Keratinocyte (primary cell): ENCODE data around the gene GRB2. TPM values are rescaled to one million over a fixed set of nuclear protein-coding genes. Genes with fewer than 3 reads are reported as not detected.
"Not testable (repeated sequence)": the region's sequence is repeated elsewhere in the genome, so short reads cannot be mapped to it uniquely, and the experiment has no call there.

Source experiments
- DNase-seq: peaks from one replicate; pipeline ENCODE4 v3.0.0-alpha.2; 2011; ENCODE audit warnings: low read depth, missing footprints, low spot score
- FAIRE-seq: peaks from 2 replicates; lab custom pipeline; 2011; peaks lifted over from hg19 to GRCh38; lab: Jason Lieb, UNC
- H2AFZ ChIP-seq: 2 replicates; pipeline ENCODE4 v1.6.0; 2012; ENCODE audit warnings: low read length, control low read depth, inconsistent platforms; ENCODE audit not compliant: control insufficient read depth
- H3K27ac ChIP-seq: 2 replicates; pipeline ENCODE4 v1.5.1; 2011; ENCODE audit warnings: low read length; ENCODE audit not compliant: control insufficient read depth, insufficient read depth
- H3K27me3 ChIP-seq: 3 replicates; pipeline ENCODE4 v1.6.0; 2011; ENCODE audit warnings: low read length; ENCODE audit not compliant: control insufficient read depth, insufficient read depth; ENCODE audit errors: extremely low read depth
- H3K36me3 ChIP-seq, 2 experiments: 2 replicates in 1 of 2; 3 replicates in 1 of 2; pipeline ENCODE4 v1.5.1; 2011; ENCODE audit warnings: low read length in 2 of 2, mild to moderate bottlenecking in 1 of 2; ENCODE audit not compliant: control insufficient read depth in 2 of 2, insufficient read depth in 2 of 2; ENCODE audit errors: extremely low read depth in 1 of 2
- H3K4me1 ChIP-seq: 3 replicates; pipeline ENCODE4 v1.5.1; 2011; ENCODE audit warnings: low read length; ENCODE audit not compliant: control insufficient read depth, insufficient read depth; ENCODE audit errors: extremely low read depth
- H3K4me2 ChIP-seq: 3 replicates; pipeline ENCODE4 v1.6.0; 2011; ENCODE audit warnings: low read depth, low read length; ENCODE audit not compliant: control insufficient read depth, insufficient read depth; ENCODE audit errors: extremely low read depth
- H3K4me3 ChIP-seq, 3 experiments: fragments of 200-600 bp in 1 of 3; sonication (generic) in 1 of 3; 2 replicates in 2 of 3; 3 replicates in 1 of 3; pipeline ENCODE4 v1.5.1; 2011 to 2016; ENCODE audit warnings: low read length in 3 of 3, mild to moderate bottlenecking in 3 of 3, control low read depth in 2 of 3, inconsistent platforms in 1 of 3, low read depth in 1 of 3, mixed read lengths in 1 of 3, mixed run types in 1 of 3, moderate library complexity in 1 of 3; ENCODE audit not compliant: control insufficient read depth in 2 of 3, insufficient read depth in 2 of 3; ENCODE audit errors: extremely low read depth in 1 of 3
- H3K79me2 ChIP-seq: 2 replicates; pipeline ENCODE4 v1.6.0; 2012; ENCODE audit warnings: low read length; ENCODE audit not compliant: control insufficient read depth, insufficient read depth
- H3K9ac ChIP-seq: 3 replicates; pipeline ENCODE4 v1.6.0; 2011; ENCODE audit warnings: low read length; ENCODE audit not compliant: control insufficient read depth, insufficient read depth; ENCODE audit errors: extremely low read depth
- H3K9me1 ChIP-seq: 3 replicates; pipeline ENCODE4 v1.6.0; 2011; ENCODE audit warnings: low read length; ENCODE audit not compliant: control insufficient read depth, insufficient read depth; ENCODE audit errors: extremely low read depth
- H3K9me3 ChIP-seq: 2 replicates; pipeline ENCODE4 v1.5.1; 2012; ENCODE audit warnings: low read depth, low read length; ENCODE audit not compliant: control insufficient read depth
- H4K20me1 ChIP-seq: 3 replicates; pipeline ENCODE4 v1.6.0; 2011; ENCODE audit warnings: low read length; ENCODE audit not compliant: control insufficient read depth, insufficient read depth; ENCODE audit errors: extremely low read depth
- CTCF ChIP-seq, 3 experiments: IDR thresholded peaks in 1 of 3; conservative IDR thresholded peaks in 1 of 3; optimal IDR thresholded peaks in 1 of 3; 2 replicates in 2 of 3; 3 replicates in 1 of 3; pipeline versions ENCODE3 to v1.5.1; 2011; ENCODE audit warnings: low read length in 3 of 3, mild to moderate bottlenecking in 3 of 3, moderate library complexity in 2 of 3, control low read depth in 1 of 3, inconsistent platforms in 1 of 3; ENCODE audit not compliant: insufficient read depth in 2 of 3; ENCODE audit errors: extremely low read depth in 1 of 3
- EZH2 ChIP-seq: IDR thresholded peaks from one replicate; pipeline ENCODE4 v1.6.1; 2012; ENCODE audit warnings: inconsistent platforms, mild to moderate bottlenecking, low read length, moderate library complexity
- dilution Hi-C: fragments of 300-500 bp; cut with MboI; formaldehyde crosslinking; loops from one replicate; pipeline ENCODE4 v1.7.0; 2020; ENCODE audit warnings: low sequenced_read_pairs; ENCODE audit not compliant: extremely low pct_ligation_motif_present
- polyA plus RNA-seq, 5 experiments: library from polyadenylated mRNA; depleted of rRNA in 3 of 5; stranded (reverse) in 3 of 5; stranded (forward) in 1 of 5; unstranded in 1 of 5; fragments of >200 nt; gene quantifications; 1 replicate in 1 of 5; 2 replicates in 3 of 5; 3 replicates in 1 of 5; pipeline versions ENCODE4 v1.2.1 to v1.2.3, GENCODE V29; 2011 to 2012; ENCODE audit warnings: missing spikeins in 2 of 5, low read depth in 1 of 5, low replicate concordance in 1 of 5

The GRB2 gene
- polyA plus RNA-seq, 1 donor (not counting 4 experiments of a cell fraction or from before 2014, with no cell fraction given) = 62.0 TPM

GRCh38 chr17:75349589-75349988 is 55.9 kb downstream of the GRB2 start:
- dilution Hi-C loops = no loop called here
- Histone ChIP-seq H3K4me3 (no peak overlapping the region), H3K27me3 (no peaks in the 10 kb centered on the region), H3K79me2 (peaks cover 67% of the 10 kb centered on the region), H3K4me1 (peaks cover 13% of the 10 kb centered on the region), H4K20me1 (peaks cover 8% of the 10 kb centered on the region), H3K9me1 (no peaks in the 10 kb centered on the region), H3K9ac (no peak overlapping the region), H3K27ac (no peak overlapping the region), H2AFZ (no peak overlapping the region), H3K36me3 (peaks cover 0 to 1% of the 10 kb centered on the region in 2 experiments), H3K4me2 (no peak overlapping the region), H3K9me3 (no peaks in the 10 kb centered on the region)
- DNase-seq = no peak
- no peak for TF ChIP-seq EZH2
- no peak for TF ChIP-seq CTCF (optimal IDR thresholded peaks at IDR 0.05 in 1 of 3, IDR thresholded peaks at IDR 0.05 in 1 of 3, conservative IDR thresholded peaks at IDR 0.05 in 1 of 3; ENCODE audit: extremely low read depth in 1 of 3, insufficient read depth in 2 of 3, low read length in 3 of 3)
- FAIRE-seq = no peak

GRCh38 chr17:75348386-75349012 is 57.0 kb downstream of the GRB2 start:
- no peak for TF ChIP-seq EZH2
- H3K9me1 ChIP-seq = no peaks in the 10 kb centered on the region
- DNase-seq (no peak), FAIRE-seq (no peak)
- peaks cover 8% of the 10 kb centered on the region for H4K20me1 ChIP-seq
- H3K27me3 ChIP-seq = no peaks in the 10 kb centered on the region
- H3K36me3 ChIP-seq = peaks cover 0 to 1% of the 10 kb centered on the region in 2 experiments
- dilution Hi-C loops = no loop called here
- H3K4me3 ChIP-seq = no peak overlapping the region
- peaks cover 65% of the 10 kb centered on the region for H3K79me2 ChIP-seq
- H3K9me3 ChIP-seq = no peaks in the 10 kb centered on the region
- H3K27ac ChIP-seq = no peak overlapping the region
- no peak overlapping the region for H3K9ac ChIP-seq
- no peak overlapping the region for H3K4me2 ChIP-seq
- peaks cover 13% of the 10 kb centered on the region for H3K4me1 ChIP-seq
- no peak overlapping the region for H2AFZ ChIP-seq

- H3K9me3 ChIP-seq = no peaks in the 10 kb centered on the region
- peaks cover 67% of the 10 kb centered on the region for H3K79me2 ChIP-seq
- no peak for DNase-seq
- no peak for FAIRE-seq
- no peak overlapping the region for H3K9ac ChIP-seq
- peaks cover 8% of the 10 kb centered on the region for H4K20me1 ChIP-seq
- peaks cover 2% of the 10 kb centered on the region for H3K4me1 ChIP-seq
- H3K4me3 ChIP-seq = no peak overlapping the region
- no peak overlapping the region for H3K4me2 ChIP-seq
- no peaks in the 10 kb centered on the region for H3K27me3 ChIP-seq
- no peak overlapping the region for H3K27ac ChIP-seq
- H2AFZ ChIP-seq = no peak overlapping the region
- dilution Hi-C loops = no loop called here
- TF ChIP-seq EZH2 (no peak), CTCF (optimal IDR thresholded peaks at IDR 0.05 in 1 of 3, IDR thresholded peaks at IDR 0.05 in 1 of 3, conservative IDR thresholded peaks at IDR 0.05 in 1 of 3; ENCODE audit: extremely low read depth in 1 of 3, insufficient read depth in 2 of 3, low read length in 3 of 3) (no peak)
- peaks cover 0 to 1% of the 10 kb centered on the region in 2 experiments for H3K36me3 ChIP-seq
- no peaks in the 10 kb centered on the region for H3K9me1 ChIP-seq
Measured at GRCh38 chr17:75346906-75347305, 58.6 kb downstream of the GRB2 start.

GRCh38 chr17:75346368-75346767 is 59.1 kb downstream of the GRB2 start:
- DNase-seq, H3K9me3 ChIP-seq, FAIRE-seq, H3K4me3 ChIP-seq, dilution Hi-C loops, H3K9ac ChIP-seq, H3K4me2 ChIP-seq, H2AFZ ChIP-seq, H3K27me3 ChIP-seq, H3K9me1 ChIP-seq, H3K36me3 ChIP-seq, H3K27ac ChIP-seq, H3K4me1 ChIP-seq, H4K20me1 ChIP-seq: not testable (repeated sequence)
- peaks cover 71% of the 10 kb centered on the region for H3K79me2 ChIP-seq
